Fibroblast of skin of left biceps (primary cell): ENCODE results near the gene GTSF1L.
A peak's percentile ranks its signal among the peaks of the same experiment; 100 is the strongest.

ENCODE experiments used
- DNase-seq, 2 experiments: peaks; one replicate each; pipeline ENCODE4 v3.0.0-alpha.2; 2013; ENCODE audit warnings: low read depth in 2 of 2

GTSF1L gene

GRCh38 chr20:43746344-43747137 lies 19.7 kb upstream of the GTSF1L start:
- DNase-seq: no peak

- DNase-seq: no peak
Measured at GRCh38 chr20:43744966-43745730, 18.3 kb upstream of the GTSF1L start.

GRCh38 chr20:43744151-43744611 lies 17.4 kb upstream of the GTSF1L start:
- no peak for DNase-seq

GRCh38 chr20:43740642-43741041 lies 13.8 kb upstream of the GTSF1L start:
- no peak for DNase-seq

GRCh38 chr20:43739148-43739749 lies 12.4 kb upstream of the GTSF1L start:
- no peak for DNase-seq

- DNase-seq: no peak
Measured at GRCh38 chr20:43737925-43738324, 11.1 kb upstream of the GTSF1L start.

- DNase-seq: no peak
Measured at GRCh38 chr20:43736588-43737158, 9.9 kb upstream of the GTSF1L start.

GRCh38 chr20:43731927-43732326 lies 5.1 kb upstream of the GTSF1L start:
- no peak for DNase-seq

- peak in 1 of 2 experiments; percentile 51 for DNase-seq
Measured at GRCh38 chr20:43731469-43731868, 4.7 kb upstream of the GTSF1L start.

GRCh38 chr20:43728686-43729255 lies 2.0 kb upstream of the GTSF1L start:
- DNase-seq: no peak

- DNase-seq: no peak
Measured at GRCh38 chr20:43727980-43728590, 1.3 kb upstream of the GTSF1L start.

- DNase-seq: no peak
Measured at GRCh38 chr20:43726333-43726732, 469 bp downstream of the GTSF1L start.

GRCh38 chr20:43725666-43726065 lies 1.1 kb downstream of the GTSF1L start:
- DNase-seq: no peak

GRCh38 chr20:43724383-43724782 lies 2.4 kb downstream of the GTSF1L start:
- DNase-seq: no peak

GRCh38 chr20:43723735-43724134 lies 3.1 kb downstream of the GTSF1L start:
- DNase-seq: no peak

GRCh38 chr20:43723186-43723585 lies 3.6 kb downstream of the GTSF1L start:
- DNase-seq: peak; percentile 13 to 20

GRCh38 chr20:43722153-43722505 lies 4.7 kb downstream of the GTSF1L start:
- no peak for DNase-seq

GRCh38 chr20:43721429-43722152 lies 5.2 kb downstream of the GTSF1L start:
- no peak for DNase-seq

GRCh38 chr20:43721097-43721428 lies 5.7 kb downstream of the GTSF1L start:
- DNase-seq: no peak

GRCh38 chr20:43720007-43720406 lies 6.8 kb downstream of the GTSF1L start:
- DNase-seq: no peak

GRCh38 chr20:43717616-43717995 lies 9.2 kb downstream of the GTSF1L start:
- no peak for DNase-seq
